A549 (cell line): ENCODE results near the gene RBMS3.

Experiments used
- CEBPB ChIP-seq, 2 experiments: fragments of >200 bp in 1 of 2; sonication (Bioruptor Twin) in 1 of 2; formaldehyde crosslinking in 1 of 2; IDR thresholded peaks; 2 replicates each; pipeline ENCODE4 v1.6.1; 2012 to 2016
- MAX ChIP-seq: IDR thresholded peaks from 2 replicates; pipeline ENCODE4 v1.6.1; 2012
- NFE2L2 ChIP-seq: fragments of 150-350 bp; conservative IDR thresholded peaks from 2 replicates; pipeline ENCODE4 v1.6.1; 2014; ENCODE audit warnings: low read length
- POLR2A ChIP-seq: IDR thresholded peaks from 2 replicates; pipeline ENCODE4 v1.6.1; 2012; ENCODE audit warnings: mild to moderate bottlenecking, low read length
- TF ChIP-seq, protein P1 (sequence below): fragments of >200 bp; sonication (Bioruptor Twin); formaldehyde crosslinking; IDR thresholded peaks from 3 replicates; pipeline ENCODE4 v1.5.1; 2016
- TF ChIP-seq, protein P2 (sequence below): IDR thresholded peaks from 2 replicates; pipeline ENCODE4 v1.6.1; 2012

- TF ChIP-seq CEBPB (IDR thresholded peaks at IDR 0.05) = no peak
- TF ChIP-seq, protein P1, sequence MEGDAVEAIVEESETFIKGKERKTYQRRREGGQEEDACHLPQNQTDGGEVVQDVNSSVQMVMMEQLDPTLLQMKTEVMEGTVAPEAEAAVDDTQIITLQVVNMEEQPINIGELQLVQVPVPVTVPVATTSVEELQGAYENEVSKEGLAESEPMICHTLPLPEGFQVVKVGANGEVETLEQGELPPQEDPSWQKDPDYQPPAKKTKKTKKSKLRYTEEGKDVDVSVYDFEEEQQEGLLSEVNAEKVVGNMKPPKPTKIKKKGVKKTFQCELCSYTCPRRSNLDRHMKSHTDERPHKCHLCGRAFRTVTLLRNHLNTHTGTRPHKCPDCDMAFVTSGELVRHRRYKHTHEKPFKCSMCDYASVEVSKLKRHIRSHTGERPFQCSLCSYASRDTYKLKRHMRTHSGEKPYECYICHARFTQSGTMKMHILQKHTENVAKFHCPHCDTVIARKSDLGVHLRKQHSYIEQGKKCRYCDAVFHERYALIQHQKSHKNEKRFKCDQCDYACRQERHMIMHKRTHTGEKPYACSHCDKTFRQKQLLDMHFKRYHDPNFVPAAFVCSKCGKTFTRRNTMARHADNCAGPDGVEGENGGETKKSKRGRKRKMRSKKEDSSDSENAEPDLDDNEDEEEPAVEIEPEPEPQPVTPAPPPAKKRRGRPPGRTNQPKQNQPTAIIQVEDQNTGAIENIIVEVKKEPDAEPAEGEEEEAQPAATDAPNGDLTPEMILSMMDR = no peak
- TF ChIP-seq NFE2L2 = no peak
- TF ChIP-seq MAX = no peak
- TF ChIP-seq, protein P2, sequence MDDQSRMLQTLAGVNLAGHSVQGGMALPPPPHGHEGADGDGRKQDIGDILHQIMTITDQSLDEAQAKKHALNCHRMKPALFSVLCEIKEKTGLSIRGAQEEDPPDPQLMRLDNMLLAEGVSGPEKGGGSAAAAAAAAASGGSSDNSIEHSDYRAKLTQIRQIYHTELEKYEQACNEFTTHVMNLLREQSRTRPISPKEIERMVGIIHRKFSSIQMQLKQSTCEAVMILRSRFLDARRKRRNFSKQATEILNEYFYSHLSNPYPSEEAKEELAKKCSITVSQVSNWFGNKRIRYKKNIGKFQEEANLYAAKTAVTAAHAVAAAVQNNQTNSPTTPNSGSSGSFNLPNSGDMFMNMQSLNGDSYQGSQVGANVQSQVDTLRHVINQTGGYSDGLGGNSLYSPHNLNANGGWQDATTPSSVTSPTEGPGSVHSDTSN = no peak
- TF ChIP-seq POLR2A = no peak
These were observed 240.9 kb downstream of the RBMS3 start for GRCh38 chr3:29521751-29522150.
